Activated CD4-positive, CD25-positive, alpha-beta regulatory T cell (primary cell): Measurements from ENCODE around the gene XYLB.

Experiments
- DNase-seq, 4 experiments: peaks; one replicate each; lab custom pipeline; 2025; lab: John Stamatoyannopoulos, UW

The XYLB gene

DNA sequence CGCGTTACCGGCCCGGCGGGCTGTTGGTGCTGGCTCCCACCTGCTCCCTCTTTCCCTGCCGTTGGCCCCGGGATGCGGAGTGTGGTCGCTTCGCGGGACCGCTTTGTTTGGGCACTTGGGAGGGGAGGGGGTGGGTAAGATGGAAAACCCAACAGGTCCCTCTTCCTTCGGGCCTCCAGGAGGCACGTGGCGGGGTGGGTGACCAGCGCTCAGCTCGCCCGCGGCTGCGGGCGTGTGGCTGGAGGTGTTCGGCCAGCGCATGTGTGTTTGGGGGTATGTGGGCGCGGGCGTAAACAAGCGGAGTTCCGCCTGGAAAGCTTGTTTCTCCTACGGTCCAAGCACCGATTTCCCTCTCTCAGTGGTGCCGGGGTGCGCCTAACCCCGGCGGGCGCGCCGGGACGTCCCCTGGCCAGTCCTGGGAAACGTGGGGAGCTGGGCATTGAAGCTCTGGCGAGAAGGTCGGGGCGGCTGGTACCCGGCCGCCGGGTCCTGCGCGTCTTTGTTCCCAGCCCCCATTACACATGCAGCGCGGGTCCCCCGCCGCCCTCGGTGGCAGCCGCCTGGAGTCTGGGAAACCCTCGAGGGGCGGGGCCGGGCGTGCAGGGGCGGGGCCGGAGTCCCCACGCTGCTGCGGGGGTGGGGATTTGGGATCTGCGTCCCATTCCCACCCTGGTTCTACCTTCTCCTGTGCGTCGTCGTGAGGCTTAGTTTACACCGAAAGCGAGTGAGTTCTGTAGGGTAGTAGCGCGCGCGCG is 108.5 kb downstream of the XYLB start:
- DNase-seq = no peak

DNA sequence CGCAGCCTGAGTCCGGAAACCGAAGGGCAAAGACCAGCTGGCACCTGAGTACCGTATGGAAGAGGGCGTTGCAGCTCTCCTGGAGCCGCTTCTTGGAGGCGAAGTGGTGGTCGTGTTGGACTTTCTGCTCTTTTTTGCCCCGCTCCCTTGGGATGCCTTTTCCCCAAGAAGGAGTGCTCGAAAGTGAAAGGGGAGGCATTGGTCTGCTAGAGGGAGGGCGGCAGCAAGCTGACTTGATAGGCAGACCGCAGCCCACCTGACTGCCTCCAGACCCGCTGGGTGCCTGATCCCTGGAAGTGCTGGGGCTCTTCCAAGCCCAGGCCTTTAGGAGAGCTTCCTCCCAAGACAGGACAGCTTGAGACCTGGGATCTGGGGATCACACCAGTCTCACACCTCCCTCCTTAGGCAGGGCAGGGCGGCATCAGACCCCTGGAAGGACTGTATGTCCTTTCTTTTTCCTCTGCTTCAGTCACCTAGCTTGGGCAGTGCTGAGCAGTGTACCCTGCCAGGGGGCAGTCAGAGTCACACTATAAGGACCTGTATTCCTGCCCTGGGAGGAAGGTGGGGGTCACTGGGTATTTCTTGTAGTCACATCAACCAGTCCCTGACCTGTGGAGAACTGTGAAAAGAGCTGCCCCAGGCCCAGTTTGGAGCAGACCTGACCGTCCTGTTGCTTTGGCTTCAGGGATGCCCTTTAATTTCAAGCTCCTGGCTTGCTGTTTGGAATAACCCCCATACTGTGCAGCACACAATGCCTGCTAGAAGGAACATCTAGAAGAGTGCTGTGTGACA is 109.2 kb downstream of the XYLB start:
- DNase-seq = no peak

DNA sequence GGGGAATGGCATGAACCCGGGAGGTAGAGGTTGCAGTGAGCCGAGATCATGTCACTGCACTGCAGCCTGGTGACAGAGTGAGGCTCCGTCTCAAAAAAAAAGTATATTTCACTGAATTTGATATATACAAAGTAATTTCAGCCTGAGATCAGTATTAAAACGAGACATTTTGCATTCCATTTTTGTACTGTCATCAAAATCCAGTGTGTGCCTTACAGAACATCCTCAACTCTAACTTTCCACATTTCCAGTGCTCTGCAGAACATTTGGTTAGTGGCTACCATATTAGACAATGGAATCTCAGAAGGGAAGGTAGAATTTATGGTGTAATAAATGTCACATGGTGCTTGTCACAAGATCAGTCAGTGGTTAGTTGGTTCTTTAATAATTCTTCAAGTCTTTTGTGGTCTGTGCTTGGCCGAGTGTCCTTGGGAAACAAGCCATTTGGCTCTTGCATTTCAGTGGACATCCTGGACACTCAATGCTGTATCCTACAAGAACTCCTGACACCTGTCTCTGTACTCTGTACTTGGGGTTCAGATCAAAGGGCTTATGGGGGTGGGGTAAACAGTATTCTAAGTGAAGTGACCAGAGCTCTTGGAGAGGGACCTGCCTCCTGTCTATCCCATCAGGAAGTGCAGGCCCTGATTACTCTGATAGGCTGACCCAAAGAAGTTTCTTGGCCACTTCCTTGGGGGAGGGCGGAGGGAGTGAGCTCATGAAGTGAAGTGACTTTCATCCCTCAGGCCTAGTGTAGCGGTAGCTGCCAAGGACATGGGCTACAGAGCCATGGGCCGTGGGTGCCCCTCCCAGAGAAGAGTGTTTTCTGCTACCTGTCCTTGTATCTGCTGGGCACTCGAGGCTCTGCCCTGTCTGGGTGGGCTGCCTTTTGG is 110.8 kb downstream of the XYLB start:
- no peak for DNase-seq

DNA sequence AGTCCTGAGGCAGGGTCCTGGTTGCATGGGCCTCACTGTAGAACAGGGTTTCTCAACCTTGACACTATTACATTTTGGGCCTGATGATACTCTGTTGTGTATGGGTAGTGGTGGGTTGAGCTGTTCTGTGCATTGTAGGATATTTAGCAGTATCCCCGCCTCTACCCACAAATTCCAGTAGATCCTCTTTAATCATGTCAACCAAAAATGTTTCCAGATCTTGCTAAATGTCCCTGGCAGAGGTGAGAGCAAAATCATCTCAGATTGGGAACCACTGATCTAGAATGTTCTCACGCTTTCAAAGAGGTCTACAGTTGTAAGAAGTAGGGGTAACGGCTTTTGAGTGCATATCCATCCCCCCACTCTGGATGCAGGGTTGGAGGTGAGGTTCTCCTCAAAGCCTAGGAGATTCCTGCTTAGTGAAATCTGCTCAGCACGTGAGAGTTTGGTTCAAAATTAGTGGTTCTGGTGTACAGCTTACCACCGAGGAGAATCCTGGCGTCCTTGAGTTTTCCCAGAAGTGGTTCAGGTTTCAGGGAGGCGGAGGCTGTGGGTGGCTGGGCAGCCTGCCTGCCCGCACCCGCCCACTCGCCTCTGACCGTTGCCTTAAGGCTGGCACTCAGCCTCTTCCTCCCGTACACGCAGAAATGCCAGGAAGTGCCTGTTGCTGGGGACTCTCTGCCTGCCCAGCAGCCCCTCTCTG is 112.4 kb downstream of the XYLB start:
- DNase-seq = no peak

DNA sequence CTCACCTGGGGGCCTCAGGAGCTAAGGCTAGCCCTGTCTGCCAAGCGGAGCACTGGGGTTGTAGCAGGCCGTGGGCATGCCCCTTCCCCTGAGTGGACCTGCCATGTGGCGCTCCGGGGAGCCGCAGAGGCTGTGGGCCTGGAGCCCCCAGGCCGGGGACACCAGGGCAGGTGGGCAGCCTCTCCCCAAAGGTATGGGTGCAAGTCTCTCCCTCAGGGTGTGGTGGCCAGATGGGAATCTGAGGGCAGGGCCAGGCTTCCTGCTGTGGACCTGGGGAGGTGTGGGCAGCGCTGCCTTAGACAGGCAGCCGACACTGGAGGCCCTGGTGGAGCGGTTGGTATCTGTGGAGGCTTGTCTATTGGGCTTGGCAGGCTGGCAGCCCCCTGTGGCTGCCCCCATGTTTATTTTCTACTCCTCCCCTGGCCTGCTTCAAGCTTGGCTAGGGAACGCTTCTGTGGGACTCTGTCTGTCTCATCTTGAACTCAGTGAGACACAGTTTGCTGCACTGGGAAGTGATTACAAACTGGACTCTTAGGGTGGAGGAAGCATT is 113.0 kb downstream of the XYLB start:
- no peak for DNase-seq

- no peak for DNase-seq
Observed at GRCh38 chr3:38460377-38461270, 114.0 kb downstream of the XYLB start.
